ENCODE data around the gene ANKRD6.

The ANKRD6 gene

DNA sequence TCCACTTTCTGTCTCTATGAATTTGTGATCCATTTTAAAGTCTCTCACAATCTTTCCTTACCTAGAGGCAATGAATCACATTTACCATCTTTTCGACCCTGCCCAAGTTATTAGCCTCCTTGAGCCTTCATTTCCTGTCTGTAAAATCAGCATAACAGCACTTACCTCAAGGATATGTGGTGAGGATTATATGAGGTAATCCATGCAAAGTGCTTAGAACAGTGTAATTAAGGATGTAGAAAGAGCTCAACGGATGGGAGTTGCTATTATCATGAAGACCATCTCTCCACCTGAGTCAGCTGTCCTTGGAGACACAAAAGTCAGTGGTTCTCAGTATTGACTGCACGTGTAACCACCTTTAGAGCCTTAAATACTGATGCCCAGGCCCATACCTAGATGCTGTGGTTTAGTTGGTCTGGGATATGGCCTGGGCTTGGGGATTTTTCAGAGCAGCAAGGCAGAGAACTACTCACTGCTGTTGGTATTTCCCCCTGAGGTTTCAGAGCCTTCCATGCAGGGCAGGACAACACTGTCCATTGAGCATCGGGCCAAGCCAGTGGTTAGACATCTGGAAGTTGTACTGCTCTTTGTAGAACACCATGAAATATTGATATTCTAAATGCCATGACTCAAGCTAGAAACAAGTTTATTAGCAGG, 149.8 kb downstream of the ANKRD6 start:
- no peaks in the 10 kb centered on the region for H3K4me1 ChIP-seq (ENCODE audit: control insufficient read depth, insufficient read depth, low read length)
- no peak overlapping the region for H3K4me3 ChIP-seq (ENCODE audit: low read length)
- no peaks in the 10 kb centered on the region for H3K27me3 ChIP-seq (ENCODE audit: control insufficient read depth, insufficient read depth, low read length)
- H3K36me3 ChIP-seq (ENCODE audit: control insufficient read depth, insufficient read depth, low read length), result no peaks in the 10 kb centered on the region
- H3K9ac ChIP-seq (ENCODE audit: low read length), result no peak overlapping the region
- no peaks in the 10 kb centered on the region for H3K9me3 ChIP-seq (ENCODE audit: control insufficient read depth, low read length)

- no peaks in the 10 kb centered on the region for H3K36me3 ChIP-seq (ENCODE audit: control insufficient read depth, insufficient read depth, low read length)
- H3K4me1 ChIP-seq (ENCODE audit: control insufficient read depth, insufficient read depth, low read length), result no peaks in the 10 kb centered on the region
- H3K4me3 ChIP-seq (ENCODE audit: low read length), result no peak overlapping the region
- H3K27me3 ChIP-seq (ENCODE audit: control insufficient read depth, insufficient read depth, low read length), result no peaks in the 10 kb centered on the region
- no peaks in the 10 kb centered on the region for H3K9me3 ChIP-seq (ENCODE audit: control insufficient read depth, low read length)
- H3K9ac ChIP-seq (ENCODE audit: low read length), result no peak overlapping the region
These were observed 150.6 kb downstream of the ANKRD6 start for GRCh38 chr6:89583559-89583958.

GRCh38 chr6:89584539-89584938, 151.6 kb downstream of the ANKRD6 start:
- Histone ChIP-seq H3K9ac (ENCODE audit: low read length) (no peak overlapping the region), H3K36me3 (ENCODE audit: control insufficient read depth, insufficient read depth, low read length) (no peaks in the 10 kb centered on the region), H3K4me3 (ENCODE audit: low read length) (no peak overlapping the region), H3K27me3 (ENCODE audit: control insufficient read depth, insufficient read depth, low read length) (no peaks in the 10 kb centered on the region), H3K9me3 (ENCODE audit: control insufficient read depth, low read length) (no peaks in the 10 kb centered on the region), H3K4me1 (ENCODE audit: control insufficient read depth, insufficient read depth, low read length) (no peaks in the 10 kb centered on the region)

- H3K27me3 ChIP-seq (ENCODE audit: control insufficient read depth, insufficient read depth, low read length), result no peaks in the 10 kb centered on the region
- H3K4me1 ChIP-seq (ENCODE audit: control insufficient read depth, insufficient read depth, low read length), result no peaks in the 10 kb centered on the region
- H3K9ac ChIP-seq (ENCODE audit: low read length), result no peak overlapping the region
- no peaks in the 10 kb centered on the region for H3K36me3 ChIP-seq (ENCODE audit: control insufficient read depth, insufficient read depth, low read length)
- no peak overlapping the region for H3K4me3 ChIP-seq (ENCODE audit: low read length)
- no peaks in the 10 kb centered on the region for H3K9me3 ChIP-seq (ENCODE audit: control insufficient read depth, low read length)
These were observed 152.2 kb downstream of the ANKRD6 start for GRCh38 chr6:89585154-89585553.

- Histone ChIP-seq H3K9me3 (ENCODE audit: control insufficient read depth, low read length) (no peaks in the 10 kb centered on the region), H3K4me3 (ENCODE audit: low read length) (no peak overlapping the region), H3K36me3 (ENCODE audit: control insufficient read depth, insufficient read depth, low read length) (no peaks in the 10 kb centered on the region), H3K4me1 (ENCODE audit: control insufficient read depth, insufficient read depth, low read length) (no peaks in the 10 kb centered on the region), H3K9ac (ENCODE audit: low read length) (no peak overlapping the region), H3K27me3 (ENCODE audit: control insufficient read depth, insufficient read depth, low read length) (no peaks in the 10 kb centered on the region)
These were observed 156.5 kb downstream of the ANKRD6 start for GRCh38 chr6:89589297-89590025.

DNA sequence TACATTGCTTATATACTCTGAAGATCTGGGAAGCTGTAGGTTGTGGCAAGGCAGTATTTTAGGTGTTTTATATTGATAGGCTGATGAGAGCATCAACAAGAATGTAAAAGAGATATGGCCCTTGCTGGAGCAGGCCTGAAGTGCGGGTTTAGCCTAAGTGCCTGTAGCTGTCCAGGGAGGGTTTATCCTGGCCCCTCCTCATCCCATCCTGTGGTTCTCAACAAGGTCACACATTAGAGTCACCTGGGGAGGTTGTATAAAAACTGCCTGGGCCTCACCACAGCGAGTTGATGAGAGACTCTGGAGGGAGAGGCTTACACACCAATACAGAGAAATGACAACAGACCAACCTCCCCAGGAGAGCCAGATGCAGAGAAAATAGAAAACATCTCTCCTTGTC, 157.2 kb downstream of the ANKRD6 start:
- Histone ChIP-seq H3K27me3 (ENCODE audit: control insufficient read depth, insufficient read depth, low read length) (no peaks in the 10 kb centered on the region), H3K9ac (ENCODE audit: low read length) (no peak overlapping the region), H3K36me3 (ENCODE audit: control insufficient read depth, insufficient read depth, low read length) (no peaks in the 10 kb centered on the region), H3K4me1 (ENCODE audit: control insufficient read depth, insufficient read depth, low read length) (no peaks in the 10 kb centered on the region), H3K9me3 (ENCODE audit: control insufficient read depth, low read length) (no peaks in the 10 kb centered on the region), H3K4me3 (ENCODE audit: low read length) (no peak overlapping the region)

GRCh38 chr6:89591745-89592144, 158.8 kb downstream of the ANKRD6 start:
- no peak overlapping the region for H3K4me3 ChIP-seq (ENCODE audit: low read length)
- H3K4me1 ChIP-seq (ENCODE audit: control insufficient read depth, insufficient read depth, low read length), result no peaks in the 10 kb centered on the region
- H3K36me3 ChIP-seq (ENCODE audit: control insufficient read depth, insufficient read depth, low read length), result no peaks in the 10 kb centered on the region
- no peaks in the 10 kb centered on the region for H3K27me3 ChIP-seq (ENCODE audit: control insufficient read depth, insufficient read depth, low read length)
- no peaks in the 10 kb centered on the region for H3K9me3 ChIP-seq (ENCODE audit: control insufficient read depth, low read length)
- no peak overlapping the region for H3K9ac ChIP-seq (ENCODE audit: low read length)

GRCh38 chr6:89596056-89596455, 163.1 kb downstream of the ANKRD6 start:
- no peak overlapping the region for H3K4me3 ChIP-seq (ENCODE audit: low read length)
- H3K27me3 ChIP-seq (ENCODE audit: control insufficient read depth, insufficient read depth, low read length), result no peaks in the 10 kb centered on the region
- H3K36me3 ChIP-seq (ENCODE audit: control insufficient read depth, insufficient read depth, low read length), result no peaks in the 10 kb centered on the region
- H3K9me3 ChIP-seq (ENCODE audit: control insufficient read depth, low read length), result no peaks in the 10 kb centered on the region
- H3K4me1 ChIP-seq (ENCODE audit: control insufficient read depth, insufficient read depth, low read length), result no peaks in the 10 kb centered on the region
- no peak overlapping the region for H3K9ac ChIP-seq (ENCODE audit: low read length)

DNA sequence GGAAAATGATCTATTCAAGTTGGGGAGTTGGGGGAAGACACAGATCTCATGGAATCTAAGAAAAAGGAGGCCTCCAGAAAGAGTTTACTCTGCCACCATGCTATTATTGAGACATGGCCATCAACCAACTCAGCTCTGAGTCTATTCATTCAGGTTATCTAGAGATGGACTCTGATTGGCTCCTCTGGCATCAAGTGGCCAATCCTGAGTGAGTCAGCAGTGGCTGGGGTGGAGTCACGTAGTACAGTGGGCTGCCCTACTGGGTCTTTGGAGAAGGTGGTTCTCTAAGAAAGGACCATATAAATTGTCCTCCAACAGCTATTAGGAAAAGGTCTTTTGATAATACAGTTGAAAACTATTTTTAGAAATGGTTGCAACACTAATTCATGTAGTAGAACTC, 163.5 kb downstream of the ANKRD6 start:
- Histone ChIP-seq H3K9me3 (ENCODE audit: control insufficient read depth, low read length) (no peaks in the 10 kb centered on the region), H3K36me3 (ENCODE audit: control insufficient read depth, insufficient read depth, low read length) (no peaks in the 10 kb centered on the region)

GRCh38 chr6:89597372-89597771, 164.4 kb downstream of the ANKRD6 start:
- H3K27me3 ChIP-seq (ENCODE audit: control insufficient read depth, insufficient read depth, low read length), result no peaks in the 10 kb centered on the region
- H3K4me3 ChIP-seq (ENCODE audit: low read length), result no peak overlapping the region
- no peaks in the 10 kb centered on the region for H3K4me1 ChIP-seq (ENCODE audit: control insufficient read depth, insufficient read depth, low read length)
- H3K36me3 ChIP-seq (ENCODE audit: control insufficient read depth, insufficient read depth, low read length), result no peaks in the 10 kb centered on the region
- H3K9ac ChIP-seq (ENCODE audit: low read length), result no peak overlapping the region
- no peaks in the 10 kb centered on the region for H3K9me3 ChIP-seq (ENCODE audit: control insufficient read depth, low read length)

More for the DNA sequence above, 163.5 kb downstream of the ANKRD6 start:
- Histone ChIP-seq H3K4me1 (ENCODE audit: control insufficient read depth, insufficient read depth, low read length) (no peaks in the 10 kb centered on the region), H3K4me3 (ENCODE audit: low read length) (no peak overlapping the region), H3K27me3 (ENCODE audit: control insufficient read depth, insufficient read depth, low read length) (no peaks in the 10 kb centered on the region), H3K9ac (ENCODE audit: low read length) (no peak overlapping the region)

DNA sequence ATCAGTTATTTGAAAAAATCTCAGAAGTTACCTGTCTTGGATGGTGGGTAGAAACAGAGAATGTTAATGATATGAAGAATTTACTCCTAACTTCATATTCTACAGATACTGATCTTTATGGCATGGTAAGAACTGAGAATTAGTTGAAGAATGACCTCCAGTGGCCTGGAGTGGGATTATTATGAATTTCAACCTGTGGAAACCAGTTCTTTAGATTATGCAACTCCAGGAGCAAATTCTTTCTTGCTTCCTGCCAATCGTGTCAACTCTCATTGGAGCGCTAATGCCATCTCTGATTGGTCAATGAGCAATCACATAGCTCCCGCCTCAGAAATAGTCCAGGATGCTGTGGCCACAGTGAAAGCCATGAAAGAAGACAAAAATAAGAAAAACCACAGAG, 165.0 kb downstream of the ANKRD6 start:
- Histone ChIP-seq H3K4me1 (ENCODE audit: control insufficient read depth, insufficient read depth, low read length) (no peaks in the 10 kb centered on the region), H3K36me3 (ENCODE audit: control insufficient read depth, insufficient read depth, low read length) (no peaks in the 10 kb centered on the region), H3K9me3 (ENCODE audit: control insufficient read depth, low read length) (no peaks in the 10 kb centered on the region), H3K4me3 (ENCODE audit: low read length) (no peak overlapping the region), H3K27me3 (ENCODE audit: control insufficient read depth, insufficient read depth, low read length) (no peaks in the 10 kb centered on the region), H3K9ac (ENCODE audit: low read length) (no peak overlapping the region)

GRCh38 chr6:89599727-89600126, 166.8 kb downstream of the ANKRD6 start:
- Histone ChIP-seq H3K9ac (ENCODE audit: low read length) (no peak overlapping the region), H3K4me1 (ENCODE audit: control insufficient read depth, insufficient read depth, low read length) (no peaks in the 10 kb centered on the region), H3K36me3 (ENCODE audit: control insufficient read depth, insufficient read depth, low read length) (no peaks in the 10 kb centered on the region), H3K4me3 (ENCODE audit: low read length) (no peak overlapping the region), H3K27me3 (ENCODE audit: control insufficient read depth, insufficient read depth, low read length) (no peaks in the 10 kb centered on the region), H3K9me3 (ENCODE audit: control insufficient read depth, low read length) (no peaks in the 10 kb centered on the region)
